B cell (primary cell): ENCODE data around the gene EPHB6. TPM values are rescaled to one million over a fixed set of nuclear protein-coding genes. Genes with fewer than 3 reads are reported as not detected.
A peak's percentile ranks its signal among the peaks of the same experiment; 100 is the strongest.

ENCODE experiments used
- ATAC-seq: fragments of 200-7000 bp; cut with Tn5 transposase; one replicate; pipeline ENCODE4 v1.10.0; 2021; ENCODE audit warnings: low read depth, mild to moderate bottlenecking, moderate number of reproducible peaks, moderate library complexity
- CTCF ChIA-PET: fragments of 350-600 bp; sonication (Branson Sonifier 250); formaldehyde crosslinking; loops from one replicate; lab custom pipeline; 2021; ENCODE audit warnings: antibody characterized with exemption, inconsistent platforms; lab: Charles Lee
- POLR2A ChIA-PET: fragments of 350-600 bp; sonication (Branson Sonifier 250); formaldehyde crosslinking; loops from one replicate; lab custom pipeline; 2021; ENCODE audit warnings: antibody characterized with exemption; lab: Charles Lee
- DNase-seq: peaks from one replicate; pipeline ENCODE4 v3.0.0; 2013
- H2AFZ ChIP-seq: 2 replicates; pipeline ENCODE4 v1.6.1; 2012; ENCODE audit warnings: mild to moderate bottlenecking, low read depth, low read length; ENCODE audit not compliant: insufficient read depth, poor library complexity, severe bottlenecking
- H3K27ac ChIP-seq, 2 donors: 1 replicate in 1 of 2; 2 replicates in 1 of 2; pipeline ENCODE4 v1.5.1; 2012 to 2013; ENCODE audit warnings: low read length in 2 of 2, mild to moderate bottlenecking in 2 of 2, moderate library complexity in 1 of 2
- H3K27me3 ChIP-seq, 4 experiments: fragments of 200-600 bp in 1 of 4; sonication (generic) in 1 of 4; replicated peaks in 1 of 4; 1 replicate in 2 of 4; 2 replicates in 2 of 4; pipeline versions ENCODE4 v1.6.1 to v1.7.0; 2013 to 2016; ENCODE audit warnings: low read length in 3 of 4, mild to moderate bottlenecking in 2 of 4, mixed read lengths in 1 of 4, moderate library complexity in 1 of 4; ENCODE audit not compliant: insufficient read depth in 4 of 4, control insufficient read depth in 3 of 4; ENCODE audit errors: control extremely low read depth in 1 of 4
- H3K36me3 ChIP-seq, 2 experiments: replicated peaks in 1 of 2; 1 replicate in 1 of 2; 2 replicates in 1 of 2; pipeline versions ENCODE4 v1.6.1 to v1.7.1; 2013; ENCODE audit warnings: low read length in 1 of 2; ENCODE audit not compliant: insufficient read depth in 2 of 2, control insufficient read depth in 1 of 2; ENCODE audit errors: control extremely low read depth in 1 of 2, extremely low read depth in 1 of 2
- H3K4me1 ChIP-seq, 2 donors: fragments of 200-600 bp in 1 of 2; sonication (generic) in 1 of 2; 1 replicate in 1 of 2; 2 replicates in 1 of 2; pipeline versions ENCODE4 v1.5.1 to v1.6.1; 2013 to 2017; ENCODE audit warnings: low read length in 2 of 2; ENCODE audit not compliant: control insufficient read depth in 2 of 2, insufficient read depth in 2 of 2
- H3K4me2 ChIP-seq: replicated peaks from 2 replicates; pipeline ENCODE3; 2012; ENCODE audit warnings: mild to moderate bottlenecking, low read depth, low read length; ENCODE audit not compliant: poor library complexity, severe bottlenecking
- H3K4me3 ChIP-seq, 5 experiments: fragments of 200-600 bp in 1 of 5; sonication (generic) in 1 of 5; 1 replicate in 3 of 5; 2 replicates in 2 of 5; pipeline versions ENCODE4 v1.5.1 to v1.7.0; 2011 to 2016; ENCODE audit warnings: low read length in 4 of 5, mild to moderate bottlenecking in 4 of 5, low read depth in 2 of 5, control low read depth in 1 of 5, moderate library complexity in 1 of 5; ENCODE audit not compliant: insufficient read depth in 1 of 5; ENCODE audit errors: control extremely low read depth in 1 of 5, extremely low read depth in 1 of 5
- H3K79me2 ChIP-seq: fragments of 200-600 bp; sonication (generic); one replicate; pipeline ENCODE4 v1.6.0; 2016; ENCODE audit warnings: low read length; ENCODE audit not compliant: control insufficient read depth, insufficient read depth
- H3K9ac ChIP-seq: fragments of 200-600 bp; sonication (generic); 2 replicates; pipeline ENCODE4 v1.6.1; 2017; ENCODE audit warnings: mild to moderate bottlenecking, low read length, moderate library complexity
- H3K9me3 ChIP-seq, 3 donors: one replicate each; pipeline versions ENCODE4 v1.6.1 to v1.7.1; 2013; ENCODE audit warnings: low read length in 2 of 3; ENCODE audit not compliant: control insufficient read depth in 2 of 3, insufficient read depth in 1 of 3; ENCODE audit errors: control extremely low read depth in 1 of 3
- H4K20me1 ChIP-seq: 2 replicates; pipeline ENCODE4 v1.6.0; 2012; ENCODE audit warnings: mild to moderate bottlenecking, low read length; ENCODE audit not compliant: insufficient read depth, control insufficient read depth, poor library complexity, severe bottlenecking
- H3K27ac Mint-ChIP-seq: one replicate; pipeline ENCODE4 v1.8.0; 2021; ENCODE audit warnings: mixed read lengths
- H3K27me3 Mint-ChIP-seq: one replicate; pipeline ENCODE4 v1.8.0; 2021; ENCODE audit warnings: mixed read lengths
- H3K4me1 Mint-ChIP-seq: one replicate; pipeline ENCODE4 v1.8.0; 2021; ENCODE audit warnings: mixed read lengths
- H3K4me3 Mint-ChIP-seq: one replicate; pipeline ENCODE4 v1.8.0; 2021; ENCODE audit warnings: mixed read lengths
- H3K9me3 Mint-ChIP-seq: one replicate; pipeline ENCODE4 v1.8.0; 2022; ENCODE audit warnings: mixed read lengths; ENCODE audit not compliant: insufficient read depth
- CTCF ChIP-seq: fragments of 200-600 bp; IDR thresholded peaks from one replicate; pipeline ENCODE4 v1.8.0; 2022; ENCODE audit warnings: antibody characterized with exemption, mild to moderate bottlenecking
- EZH2 ChIP-seq: IDR thresholded peaks from 2 replicates; pipeline ENCODE4 v1.6.1; 2012; ENCODE audit warnings: borderline replicate concordance, low read depth, mild to moderate bottlenecking, moderate library complexity, low read length; ENCODE audit not compliant: insufficient read depth, poor library complexity, severe bottlenecking
- WGBS: methylation state at CpG from one replicate; pipeline ENCODE4 v1.1.5; 2013; ENCODE audit warnings: missing lambda C conversion rate; ENCODE audit not compliant: insufficient coverage; 5-methylcytosine and 5-hydroxymethylcytosine counted together
- intact Hi-C: fragments of 100-400 bp; cut with micrococcal nuclease; formaldehyde crosslinking; loops from one replicate; pipeline ENCODE4 v1.10.0; 2022
- polyA plus RNA-seq: library from polyadenylated mRNA; depleted of rRNA; stranded (reverse); fragments of >200 nt; gene quantifications from 2 replicates; pipeline ENCODE4 v1.2.3, GENCODE V29; 2012
- total RNA-seq, 2 donors: library from RNA; stranded (reverse); fragments of 120-200 nt in 1 of 2; gene quantifications; 1 replicate in 1 of 2; 2 replicates in 1 of 2; pipeline versions ENCODE4 v1.2.3 to v1.2.4, GENCODE V29; 2013 to 2022

EPHB6 gene
- total and polyA plus RNA-seq, 2 donors (not counting 1 experiment from before 2014, with no cell fraction given): 65.3 to 69.6 TPM

GRCh38 chr7:142872106-142872675, 17.3 kb downstream of the EPHB6 start:
- Histone ChIP-seq H3K27me3 (no peaks in the 10 kb centered on the region), H3K4me3 (no peak overlapping the region), H3K4me1 (no peaks in the 10 kb centered on the region), H4K20me1 (no peaks in the 10 kb centered on the region), H3K79me2 (no peaks in the 10 kb centered on the region), H3K27ac (no peak overlapping the region), H3K4me2 (no peak overlapping the region), H3K9ac (no peak overlapping the region), H3K36me3 (peaks cover 2 to 36% of the 10 kb centered on the region in 2 experiments), H2AFZ (no peak overlapping the region), H3K9me3 (peaks cover 0 to 15% (median 0%) of the 10 kb centered on the region in 3 donors)
- no peak overlapping the region for H3K4me3 Mint-ChIP-seq
- WGBS: 92% methylated on average over 13 of the region's 15 CpGs
- DNase-seq (no peak), ATAC-seq (no peak)
- ChIA-PET CTCF (interaction anchor here (0.9 to 2.5 kb wide), 10 partner anchors 9 to 438 kb away, joined by 3 to 21 read pairs (median 5); partner anchors contain the start of gene TRPV6), POLR2A (no interaction called here)
- TF ChIP-seq CTCF (no peak), EZH2 (no peak)
- intact Hi-C loops: no loop called here
- H3K27me3 Mint-ChIP-seq: peaks cover 6% of the 10 kb centered on the region
- no peaks in the 10 kb centered on the region for H3K9me3 Mint-ChIP-seq
- H3K4me1 Mint-ChIP-seq: no peaks in the 10 kb centered on the region
- no peak overlapping the region for H3K27ac Mint-ChIP-seq

GRCh38 chr7:142873281-142873784, 18.5 kb downstream of the EPHB6 start:
- CTCF ChIA-PET: interaction anchor here (0.6 to 2.5 kb wide), 18 partner anchors 8 to 437 kb away, joined by 3 to 21 read pairs (median 3); partner anchors contain the start of gene TRPV6
- no peak overlapping the region for H3K4me2 ChIP-seq
- H3K4me3 ChIP-seq: no peak overlapping the region
- Mint-ChIP-seq H3K27ac (no peak overlapping the region), H3K27me3 (peaks cover 6% of the 10 kb centered on the region), H3K9me3 (no peaks in the 10 kb centered on the region), H3K4me3 (no peak overlapping the region), H3K4me1 (no peaks in the 10 kb centered on the region)
- peak; percentile 41 for ATAC-seq
- 90% methylated on average over 10 of the region's 11 CpGs for WGBS
- H3K36me3 ChIP-seq: peaks cover 2 to 31% of the 10 kb centered on the region in 2 experiments
- POLR2A ChIA-PET: no interaction called here
- no peak overlapping the region for H3K9ac ChIP-seq
- H3K79me2 ChIP-seq: no peaks in the 10 kb centered on the region
- no peaks in the 10 kb centered on the region for H3K4me1 ChIP-seq
- peaks cover 0 to 15% (median 0%) of the 10 kb centered on the region in 3 donors for H3K9me3 ChIP-seq
- H3K27me3 ChIP-seq: peaks cover 0 to 5% (median 0%) of the 10 kb centered on the region in 4 experiments
- H3K27ac ChIP-seq: no peak overlapping the region
- no peak for TF ChIP-seq EZH2
- TF ChIP-seq CTCF: peak; percentile 53
- peak; percentile 32 for DNase-seq
- intact Hi-C loops: no loop called here
- H4K20me1 ChIP-seq: no peaks in the 10 kb centered on the region
- H2AFZ ChIP-seq: no peak overlapping the region
